A172 (cell line): ENCODE data around the gene ENO2. TPM values are rescaled to one million over a fixed set of nuclear protein-coding genes. Genes with fewer than 3 reads are reported as not detected.

Experiments
- DNase-seq: peaks from one replicate; pipeline ENCODE4 v3.0.0-alpha.2; 2015; ENCODE audit warnings: low spot score
- total RNA-seq: library from RNA; depleted of rRNA; stranded (reverse); fragments of >200 nt; shearing (Covaris generic); gene quantifications from 2 replicates; pipeline ENCODE4 v1.2.3, GENCODE V29; 2014

The ENO2 gene
- total RNA-seq, 1 experiment from 2014 or later = 24.7 TPM

DNA sequence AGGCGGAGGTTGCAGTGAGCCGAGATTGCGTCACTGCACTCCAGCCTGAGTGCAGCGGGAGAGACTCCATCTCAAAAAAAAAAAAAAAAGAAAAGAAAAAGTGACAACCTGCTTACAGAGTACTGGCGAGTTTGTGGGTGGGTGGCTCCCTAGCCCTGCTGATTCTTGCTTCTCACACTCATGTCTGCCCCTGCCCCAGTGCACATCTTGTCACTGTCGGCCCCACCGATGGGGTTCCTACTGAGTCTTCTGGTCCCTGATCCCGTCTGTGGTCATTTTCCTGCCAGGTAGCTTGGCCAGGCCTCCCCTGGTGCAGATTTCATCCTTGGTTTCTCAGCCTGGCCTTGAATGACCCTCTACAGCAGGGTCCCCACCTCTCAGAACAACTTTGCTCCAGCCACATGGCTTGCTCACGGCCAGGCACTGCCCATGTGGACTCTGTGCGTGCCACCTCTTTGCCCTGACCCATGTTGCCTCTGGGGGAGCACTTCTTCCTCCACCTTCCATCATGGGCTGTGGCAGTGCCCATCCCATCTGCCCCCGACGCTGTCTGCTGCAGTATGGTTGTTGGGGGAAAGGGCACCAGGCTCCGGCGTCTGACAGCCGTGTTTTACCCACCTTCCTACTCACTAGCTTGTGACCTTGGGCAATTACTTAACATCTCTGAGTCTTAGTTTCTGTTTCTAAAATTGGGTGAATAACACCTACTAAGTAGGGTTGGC, 34.7 kb downstream of the ENO2 start:
- DNase-seq = no peak

DNA sequence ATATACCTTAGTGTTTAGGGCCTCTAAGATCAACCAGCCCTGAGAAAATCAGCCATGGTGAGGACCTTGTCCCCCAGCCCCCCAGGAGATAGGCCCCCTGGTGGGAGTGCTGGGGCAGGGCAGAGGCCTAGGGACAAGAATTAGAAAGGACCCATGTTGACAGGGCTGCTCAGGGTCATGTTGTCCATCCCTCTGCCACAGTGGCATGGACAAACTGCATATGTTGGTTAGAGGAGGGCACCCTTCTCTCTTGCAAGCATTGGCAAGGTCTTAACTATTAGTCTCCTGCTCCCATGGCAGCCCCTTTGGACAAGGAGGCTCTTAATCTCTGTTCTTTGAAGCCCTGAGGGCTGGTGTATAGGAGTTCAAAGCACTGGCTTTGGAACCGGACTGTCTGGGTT, 36.0 kb downstream of the ENO2 start:
- DNase-seq = no peak

DNA sequence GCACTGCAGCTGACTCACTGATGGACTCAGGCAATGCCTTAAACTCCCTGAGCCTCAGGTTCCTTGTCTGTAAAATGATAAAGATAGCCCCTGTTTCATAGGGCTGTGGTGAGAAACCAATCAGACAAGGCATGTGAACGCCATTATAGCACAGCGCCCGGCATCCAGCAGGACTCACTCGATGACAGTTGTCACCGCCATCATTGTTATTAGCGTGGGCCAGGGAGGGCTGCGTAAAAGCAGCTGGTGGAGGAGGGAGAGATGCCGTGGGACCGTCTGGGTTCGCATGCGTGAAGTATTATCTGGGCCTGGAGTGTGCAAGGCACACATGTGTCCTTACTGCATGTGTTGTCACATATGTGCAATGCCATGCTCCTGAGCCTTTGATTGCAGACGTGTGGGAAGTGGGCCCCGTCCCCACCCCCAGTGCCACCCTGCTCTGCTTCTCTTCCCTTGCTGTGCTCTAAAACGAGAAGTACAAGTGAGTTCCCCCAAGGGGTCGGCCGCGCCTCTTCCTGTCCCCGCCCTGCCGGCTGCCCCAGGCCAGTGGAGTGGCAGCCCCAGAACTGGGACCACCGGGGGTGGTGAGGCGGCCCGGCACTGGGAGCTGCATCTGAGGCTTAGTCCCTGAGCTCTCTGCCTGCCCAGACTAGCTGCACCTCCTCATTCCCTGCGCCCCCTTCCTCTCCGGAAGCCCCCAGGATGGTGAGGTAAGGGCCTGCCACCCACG, 36.6 kb downstream of the ENO2 start, which contains the start of gene PTPN6:
TSS of gene PTPN6 (plus strand) at position 546 of the 730 bp plus-strand sequence. CDS start at position 703, 157 bp downstream.
- DNase-seq = no peak

DNA sequence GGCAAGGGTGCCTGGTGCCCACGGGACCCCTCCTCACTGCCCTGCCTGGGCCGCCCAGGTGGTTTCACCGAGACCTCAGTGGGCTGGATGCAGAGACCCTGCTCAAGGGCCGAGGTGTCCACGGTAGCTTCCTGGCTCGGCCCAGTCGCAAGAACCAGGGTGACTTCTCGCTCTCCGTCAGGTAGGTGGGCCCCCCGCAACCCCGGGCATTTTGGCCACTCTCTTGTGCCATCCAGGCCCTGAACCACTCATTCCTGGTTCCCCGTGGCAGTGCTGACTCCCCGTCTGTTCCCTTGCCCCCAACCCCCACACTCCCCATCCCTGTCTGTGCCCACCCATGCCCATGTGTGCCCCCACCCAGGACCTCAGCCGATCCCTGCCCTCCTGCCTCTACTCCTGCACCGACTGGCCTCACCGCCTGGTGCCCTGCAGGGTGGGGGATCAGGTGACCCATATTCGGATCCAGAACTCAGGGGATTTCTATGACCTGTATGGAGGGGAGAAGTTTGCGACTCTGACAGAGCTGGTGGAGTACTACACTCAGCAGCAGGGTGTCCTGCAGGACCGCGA, 37.3 kb downstream of the ENO2 start:
- DNase-seq = no peak

DNA sequence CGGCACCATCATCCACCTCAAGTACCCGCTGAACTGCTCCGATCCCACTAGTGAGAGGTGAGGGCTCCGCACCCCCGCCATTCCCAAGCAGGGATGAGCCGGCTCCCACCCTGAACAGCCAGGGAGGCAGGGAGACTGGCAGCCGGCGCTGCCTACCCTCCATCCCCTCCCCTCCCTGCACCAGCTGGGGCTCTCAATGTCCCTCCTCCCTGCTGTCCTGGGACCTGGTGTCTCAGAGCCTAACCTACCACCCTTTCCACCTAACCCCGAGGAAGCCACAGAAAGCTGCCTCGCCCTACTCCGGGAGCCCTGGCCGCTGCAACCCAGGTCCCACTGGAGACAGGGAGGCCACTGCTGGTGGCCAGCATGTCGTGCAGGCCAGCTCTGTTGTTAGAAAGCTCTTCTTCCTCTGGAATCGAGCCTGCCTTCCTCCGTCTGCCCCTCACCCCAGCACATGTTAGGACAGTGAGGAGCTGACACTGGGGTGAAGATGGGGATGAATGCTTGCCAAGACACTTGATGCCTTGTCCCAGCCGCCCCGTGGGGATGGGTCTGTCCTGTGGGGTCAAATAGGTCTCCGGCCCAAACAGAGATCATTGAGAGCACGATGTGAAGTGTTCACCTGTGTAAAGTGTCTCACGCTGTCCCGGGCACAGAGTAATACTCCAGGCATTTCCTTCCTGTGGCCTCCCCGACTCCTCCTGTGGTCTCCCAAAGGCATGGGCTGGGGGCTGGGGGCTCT, 37.9 kb downstream of the ENO2 start:
- DNase-seq = no peak

DNA sequence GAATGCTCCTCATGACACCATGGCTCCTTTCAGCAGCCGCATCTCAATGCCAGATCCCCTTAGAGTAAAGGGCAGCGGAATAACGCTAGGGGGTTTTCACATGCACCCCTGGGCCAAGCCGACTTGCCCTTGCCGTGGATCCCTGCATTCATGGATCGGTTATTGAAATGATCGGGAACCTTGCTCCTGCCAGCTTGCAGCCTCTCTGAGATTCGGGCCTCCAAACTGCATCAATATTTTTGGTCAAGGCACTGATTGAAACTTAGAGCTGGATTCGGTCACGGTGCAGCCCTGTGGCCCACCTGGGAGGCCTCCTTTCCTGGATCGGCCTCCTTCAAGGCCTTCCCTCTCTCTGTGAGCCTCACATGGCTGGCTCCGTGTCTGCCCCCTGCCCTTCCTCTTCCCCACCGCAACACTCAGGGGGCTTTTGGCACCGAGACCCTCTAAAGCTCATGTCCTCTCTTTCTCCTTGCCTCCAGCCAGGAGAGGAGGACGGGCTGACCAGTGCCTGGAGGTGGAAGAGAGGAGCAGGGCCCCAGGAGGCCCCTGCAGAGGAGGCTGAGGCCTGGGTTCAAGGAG, 38.6 kb downstream of the ENO2 start:
- no peak for DNase-seq

DNA sequence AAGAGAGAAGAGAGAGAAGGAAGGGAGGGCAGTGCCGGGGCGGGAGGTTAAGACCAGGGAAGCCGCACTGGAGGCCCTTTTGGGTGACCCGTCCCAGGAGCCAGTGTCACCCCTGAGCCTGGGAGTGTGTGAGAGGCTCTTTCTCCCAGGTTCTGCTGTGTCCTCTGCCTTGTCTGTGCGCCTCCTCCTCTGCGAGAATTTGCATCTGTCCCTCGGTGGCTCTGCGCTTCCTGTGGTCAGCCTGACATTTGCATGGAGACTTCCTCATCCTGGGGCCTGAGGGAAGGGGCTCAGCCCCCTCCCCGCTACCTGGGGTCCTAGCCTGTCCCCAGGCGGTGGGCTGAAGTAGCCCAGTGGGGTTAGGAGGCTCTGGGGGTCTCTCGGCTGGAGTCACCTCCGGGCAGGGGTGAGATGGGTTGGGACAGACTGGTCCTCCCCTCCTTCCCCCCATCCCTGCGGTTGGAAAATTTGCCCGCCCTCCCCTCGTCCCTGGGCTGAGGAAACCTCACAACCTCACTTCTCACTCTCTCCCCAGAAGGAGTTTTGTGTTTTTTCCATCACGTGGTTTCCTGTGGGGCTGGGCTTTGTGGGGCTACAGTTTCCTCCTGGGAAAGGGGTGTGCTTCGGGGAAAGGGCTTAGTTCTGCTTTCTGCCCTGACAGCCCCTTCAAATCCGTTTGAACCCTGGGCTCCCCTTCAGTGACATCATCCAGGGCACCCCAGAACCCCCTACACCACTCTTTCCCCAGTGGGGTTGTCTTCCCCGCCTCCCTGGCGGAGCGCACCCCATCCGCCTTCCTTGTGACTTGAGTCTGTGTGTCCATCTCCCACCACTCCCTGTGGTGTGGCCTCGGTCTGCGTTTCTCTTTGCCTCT, 39.3 kb downstream of the ENO2 start:
- DNase-seq = no peak

DNA sequence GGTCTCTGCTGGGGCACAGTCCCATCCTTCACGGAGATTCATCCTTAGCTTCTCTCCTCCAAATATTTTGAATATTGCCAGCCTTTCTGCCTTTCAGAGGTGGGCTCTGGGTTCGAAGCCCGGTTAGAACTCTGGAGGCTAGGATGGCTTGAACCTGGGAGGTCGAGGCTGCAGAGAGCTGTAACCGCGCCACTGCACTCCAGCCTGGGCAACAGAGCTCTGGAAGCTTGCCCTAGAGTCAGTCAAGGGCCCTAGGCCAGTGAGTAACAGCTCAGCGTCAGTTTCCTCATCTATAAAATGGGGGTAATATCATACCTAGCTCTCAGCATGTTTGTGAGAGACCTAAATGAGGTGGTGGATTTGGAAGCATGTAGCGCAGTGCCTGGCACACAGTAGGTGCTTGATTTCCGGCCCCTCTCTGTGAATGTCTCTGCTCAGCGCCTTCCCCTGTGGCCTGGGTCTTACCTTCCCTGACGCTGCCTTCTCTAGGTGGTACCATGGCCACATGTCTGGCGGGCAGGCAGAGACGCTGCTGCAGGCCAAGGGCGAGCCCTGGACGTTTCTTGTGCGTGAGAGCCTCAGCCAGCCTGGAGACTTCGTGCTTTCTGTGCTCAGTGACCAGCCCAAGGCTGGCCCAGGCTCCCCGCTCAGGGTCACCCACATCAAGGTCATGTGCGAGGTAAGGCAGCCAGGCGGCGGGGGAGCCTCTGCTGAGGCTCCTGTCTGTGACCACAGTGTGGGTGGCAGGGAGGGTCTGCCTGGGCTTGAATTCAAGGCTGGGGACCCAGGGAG, 40.1 kb downstream of the ENO2 start:
- DNase-seq = no peak

DNA sequence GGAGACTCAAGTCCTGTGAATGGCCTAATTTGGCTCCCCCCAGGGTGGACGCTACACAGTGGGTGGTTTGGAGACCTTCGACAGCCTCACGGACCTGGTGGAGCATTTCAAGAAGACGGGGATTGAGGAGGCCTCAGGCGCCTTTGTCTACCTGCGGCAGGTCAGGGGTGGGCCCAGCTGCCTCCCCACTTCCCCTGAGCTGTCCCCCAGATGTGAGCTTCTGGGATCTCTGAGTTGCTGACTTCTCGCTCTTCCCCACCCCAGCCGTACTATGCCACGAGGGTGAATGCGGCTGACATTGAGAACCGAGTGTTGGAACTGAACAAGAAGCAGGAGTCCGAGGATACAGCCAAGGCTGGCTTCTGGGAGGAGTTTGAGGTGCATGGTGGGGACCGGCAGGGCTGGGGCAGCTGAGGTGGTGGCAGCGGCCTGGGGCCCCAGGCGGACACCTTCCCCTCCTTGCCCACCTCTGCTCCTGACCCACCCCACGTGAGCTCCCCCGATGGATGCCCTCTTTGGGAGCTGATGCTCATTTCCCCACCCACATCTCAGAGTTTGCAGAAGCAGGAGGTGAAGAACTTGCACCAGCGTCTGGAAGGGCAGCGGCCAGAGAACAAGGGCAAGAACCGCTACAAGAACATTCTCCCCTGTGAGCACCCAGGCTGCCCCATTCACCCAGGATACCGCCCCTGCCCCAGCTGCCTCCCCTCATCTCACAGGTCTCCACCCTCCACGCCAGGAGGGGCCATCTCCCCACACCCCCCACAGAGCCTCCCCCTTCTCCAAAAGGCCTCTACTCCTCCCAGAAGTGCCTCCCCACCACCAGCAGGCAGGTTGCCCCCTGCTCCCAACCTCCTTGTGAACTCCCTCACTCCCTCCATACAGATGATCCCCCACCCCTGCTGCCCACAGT, 41.0 kb downstream of the ENO2 start:
- no peak for DNase-seq

DNA sequence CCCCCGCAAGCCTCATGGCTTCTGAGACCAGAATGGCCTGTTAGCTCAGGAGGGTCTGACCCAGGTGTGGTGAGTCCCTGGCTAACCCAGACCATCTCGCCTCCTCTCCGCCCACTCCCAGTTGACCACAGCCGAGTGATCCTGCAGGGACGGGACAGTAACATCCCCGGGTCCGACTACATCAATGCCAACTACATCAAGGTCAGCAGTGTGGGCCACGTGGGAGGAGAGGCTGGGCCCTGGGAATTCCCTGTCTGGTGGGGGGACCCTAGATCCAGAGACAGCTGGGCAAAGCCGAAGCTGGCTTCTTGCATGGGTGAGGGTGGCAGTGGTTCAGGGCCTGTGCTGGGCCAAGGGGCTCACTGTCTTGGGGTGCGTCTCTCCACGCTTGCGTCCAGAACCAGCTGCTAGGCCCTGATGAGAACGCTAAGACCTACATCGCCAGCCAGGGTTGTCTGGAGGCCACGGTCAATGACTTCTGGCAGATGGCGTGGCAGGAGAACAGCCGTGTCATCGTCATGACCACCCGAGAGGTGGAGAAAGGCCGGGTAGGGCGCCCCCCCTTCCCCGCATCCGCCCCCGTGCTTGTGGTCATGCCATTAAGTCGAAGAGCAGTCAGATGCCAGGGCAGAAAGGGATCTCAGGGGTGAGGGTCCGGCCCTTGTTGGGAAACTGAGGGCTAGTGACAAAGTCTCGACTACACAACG, 41.8 kb downstream of the ENO2 start:
- DNase-seq = no peak

DNA sequence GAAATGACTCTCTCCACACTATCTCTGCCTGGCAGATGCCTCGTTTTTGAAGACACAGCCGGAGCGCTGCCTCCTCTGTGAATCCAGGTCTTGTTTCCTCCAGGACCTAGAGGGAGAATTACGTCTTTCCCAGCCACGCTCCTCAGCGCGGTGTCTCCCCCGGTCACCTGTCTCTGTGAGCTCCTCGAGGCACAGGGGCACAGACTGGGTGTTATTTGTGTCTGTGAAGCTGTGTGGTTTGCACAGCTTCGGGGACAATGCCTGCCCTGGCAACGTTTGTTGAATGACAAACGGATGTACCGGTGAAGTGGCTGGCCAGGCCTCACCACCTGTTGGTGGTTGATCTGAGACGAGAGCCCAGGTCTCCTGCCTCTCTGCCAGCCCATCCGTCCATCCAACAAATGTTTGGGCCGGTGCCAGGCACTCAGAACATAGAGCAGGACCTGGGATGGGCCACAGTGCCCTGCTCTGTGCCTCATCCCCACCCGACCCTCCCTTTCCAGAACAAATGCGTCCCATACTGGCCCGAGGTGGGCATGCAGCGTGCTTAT, 42.8 kb downstream of the ENO2 start:
- DNase-seq = no peak

DNA sequence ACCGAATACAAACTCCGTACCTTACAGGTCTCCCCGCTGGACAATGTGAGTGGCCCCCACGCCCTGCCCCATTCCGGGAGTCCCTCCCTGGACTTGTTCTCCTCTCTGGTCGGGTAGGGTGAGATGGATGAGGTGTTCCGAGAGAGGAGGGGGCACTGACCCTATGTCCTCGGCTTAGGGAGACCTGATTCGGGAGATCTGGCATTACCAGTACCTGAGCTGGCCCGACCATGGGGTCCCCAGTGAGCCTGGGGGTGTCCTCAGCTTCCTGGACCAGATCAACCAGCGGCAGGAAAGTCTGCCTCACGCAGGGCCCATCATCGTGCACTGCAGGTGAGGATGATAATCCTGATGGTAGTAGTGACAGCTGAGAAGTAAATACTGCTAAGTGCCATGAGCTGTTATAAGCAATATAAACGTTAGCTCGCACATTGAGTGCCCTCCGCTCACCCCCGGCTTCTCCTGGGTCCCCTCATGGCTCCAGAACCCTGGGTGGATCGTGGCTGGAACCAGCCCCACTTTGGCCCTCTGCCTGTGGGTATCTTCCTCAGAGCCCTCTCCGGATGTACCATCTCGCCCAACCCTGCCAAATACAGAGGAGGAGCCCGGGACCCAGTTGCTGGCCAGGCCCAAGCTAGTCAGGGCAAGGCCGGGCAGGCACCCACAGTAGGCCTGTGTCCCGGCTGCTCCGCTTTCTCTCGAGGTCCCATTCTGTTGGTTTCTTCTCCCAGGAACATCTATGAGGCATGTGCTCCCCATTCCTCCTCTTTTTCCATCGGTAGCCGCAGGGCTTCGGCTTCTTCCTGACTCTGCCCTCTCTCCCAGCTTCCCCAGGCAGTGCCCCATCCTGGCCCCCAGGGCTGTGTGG, 43.6 kb downstream of the ENO2 start:
- no peak for DNase-seq

DNA sequence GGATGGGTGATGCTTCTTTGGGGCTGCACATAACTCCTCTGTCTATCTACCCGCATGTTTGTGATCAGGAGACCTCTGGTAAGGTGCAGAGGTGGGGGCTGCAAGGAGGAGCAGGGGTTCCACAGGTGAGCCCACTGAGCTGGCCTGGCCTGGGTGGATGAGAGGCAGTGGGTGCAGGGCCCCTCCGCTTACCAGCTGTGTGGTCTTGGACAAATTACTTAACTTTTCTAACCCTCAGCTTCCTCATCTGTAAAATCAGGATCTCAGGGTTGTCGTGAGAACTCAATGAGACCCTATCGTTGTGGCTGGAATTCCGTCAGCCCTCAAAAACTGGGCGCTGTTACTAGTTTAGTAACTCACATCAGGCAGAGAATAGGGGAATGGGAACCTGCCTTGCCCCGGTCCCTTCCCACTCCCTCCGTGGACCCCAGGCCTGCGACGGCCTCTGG, 44.3 kb downstream of the ENO2 start:
- DNase-seq = no peak

DNA sequence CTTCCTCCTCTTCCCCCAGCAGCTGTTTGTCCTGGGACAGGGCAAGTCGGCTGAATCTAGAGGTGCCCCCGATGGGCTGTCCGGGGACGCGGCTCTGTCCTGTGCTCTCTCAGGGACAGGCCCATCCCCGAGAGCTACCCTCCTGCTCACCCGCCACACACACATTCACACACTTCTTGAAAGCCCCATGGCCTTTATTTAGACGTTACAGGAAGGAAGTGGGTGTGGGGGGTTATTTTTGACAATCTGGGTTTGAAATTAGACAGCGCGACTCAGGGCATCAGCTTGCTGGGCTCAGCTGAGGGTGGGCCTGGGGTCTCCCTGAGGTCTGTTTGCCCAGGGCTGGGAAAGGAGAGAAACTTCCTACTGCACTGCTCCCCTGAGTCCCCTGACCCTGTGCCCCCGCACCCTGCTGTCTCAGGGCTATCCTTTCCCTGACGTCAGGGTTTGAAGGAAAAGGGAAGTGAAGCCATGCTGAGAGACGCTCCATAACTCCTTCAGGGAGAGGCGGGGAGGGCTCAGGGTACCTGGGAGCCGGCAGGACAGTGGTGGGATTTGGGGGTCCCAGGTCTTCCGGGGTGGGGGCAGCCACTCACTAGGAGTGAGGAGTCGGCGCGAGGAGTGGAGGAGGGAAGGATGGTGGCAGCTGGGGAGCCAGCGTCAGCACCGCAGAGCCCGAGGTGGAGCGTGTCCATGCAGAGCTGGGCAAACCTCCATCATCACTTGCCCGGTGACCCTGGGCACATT, 44.9 kb downstream of the ENO2 start:
- DNase-seq = no peak

DNA sequence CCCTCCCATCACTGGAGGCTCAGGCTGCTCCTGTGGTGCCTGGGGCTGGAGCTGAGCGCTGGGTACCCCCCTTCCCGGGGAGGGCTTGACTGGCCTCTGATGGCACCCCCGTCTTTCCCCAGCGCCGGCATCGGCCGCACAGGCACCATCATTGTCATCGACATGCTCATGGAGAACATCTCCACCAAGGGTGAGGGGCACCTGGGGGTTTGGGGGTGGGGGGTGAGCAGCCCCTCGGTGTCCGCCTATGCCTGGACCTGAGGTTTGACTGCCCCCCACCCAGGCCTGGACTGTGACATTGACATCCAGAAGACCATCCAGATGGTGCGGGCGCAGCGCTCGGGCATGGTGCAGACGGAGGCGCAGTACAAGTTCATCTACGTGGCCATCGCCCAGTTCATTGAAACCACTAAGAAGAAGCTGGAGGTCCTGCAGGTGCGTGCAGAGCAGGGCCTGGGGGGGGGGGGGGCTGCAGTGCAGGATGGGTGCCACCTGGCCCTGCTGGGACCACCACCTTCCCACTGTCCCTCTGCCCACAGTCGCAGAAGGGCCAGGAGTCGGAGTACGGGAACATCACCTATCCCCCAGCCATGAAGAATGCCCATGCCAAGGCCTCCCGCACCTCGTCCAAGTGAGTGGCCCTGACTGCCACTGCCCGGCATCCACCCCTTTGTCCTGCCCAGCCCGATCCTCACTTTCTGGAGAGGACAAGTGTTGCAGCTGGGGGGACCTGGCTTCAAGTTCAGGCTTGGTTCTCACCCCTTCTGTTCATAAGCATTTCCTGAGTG, 45.6 kb downstream of the ENO2 start:
- no peak for DNase-seq
